ENCODE measurements around the gene CDCA7L.

The CDCA7L gene

GRCh38 chr7:21965291-21965690 lies 19.6 kb upstream of the CDCA7L start:
- no peaks in the 10 kb centered on the region for H3K4me1 ChIP-seq (ENCODE audit: control insufficient read depth, low read depth, low read length)
- H3K36me3 ChIP-seq (ENCODE audit: control insufficient read depth, low read depth, low read length) = no peaks in the 10 kb centered on the region
- H3K27ac ChIP-seq (ENCODE audit: low read length) = no peak overlapping the region
- H3K9me3 ChIP-seq (ENCODE audit: control insufficient read depth, low read depth, low read length) = no peaks in the 10 kb centered on the region
- no peak overlapping the region for H3K4me3 ChIP-seq (ENCODE audit: low read length)
- H3K9ac ChIP-seq (ENCODE audit: low read length) = no peak overlapping the region
- no peaks in the 10 kb centered on the region for H3K27me3 ChIP-seq (ENCODE audit: control insufficient read depth, insufficient read depth, low read length)

GRCh38 chr7:21962677-21963076 lies 17.0 kb upstream of the CDCA7L start:
- H3K9me3 ChIP-seq (ENCODE audit: control insufficient read depth, low read depth, low read length) = no peaks in the 10 kb centered on the region
- no peaks in the 10 kb centered on the region for H3K4me1 ChIP-seq (ENCODE audit: control insufficient read depth, low read depth, low read length)

GRCh38 chr7:21960922-21961321 lies 15.2 kb upstream of the CDCA7L start:
- H3K9ac ChIP-seq (ENCODE audit: low read length) = no peak overlapping the region
- no peaks in the 10 kb centered on the region for H3K9me3 ChIP-seq (ENCODE audit: control insufficient read depth, low read depth, low read length)
- no peaks in the 10 kb centered on the region for H3K36me3 ChIP-seq (ENCODE audit: control insufficient read depth, low read depth, low read length)
- H3K27me3 ChIP-seq (ENCODE audit: control insufficient read depth, insufficient read depth, low read length) = no peaks in the 10 kb centered on the region
- no peak overlapping the region for H3K27ac ChIP-seq (ENCODE audit: low read length)
- H3K4me3 ChIP-seq (ENCODE audit: low read length) = no peak overlapping the region
- H3K4me1 ChIP-seq (ENCODE audit: control insufficient read depth, low read depth, low read length) = no peaks in the 10 kb centered on the region

More at GRCh38 chr7:21962677-21963076, 17.0 kb upstream of the CDCA7L start:
- H3K27me3 ChIP-seq (ENCODE audit: control insufficient read depth, insufficient read depth, low read length) = no peaks in the 10 kb centered on the region
- H3K36me3 ChIP-seq (ENCODE audit: control insufficient read depth, low read depth, low read length) = no peaks in the 10 kb centered on the region
- no peak overlapping the region for H3K4me3 ChIP-seq (ENCODE audit: low read length)
- no peak overlapping the region for H3K27ac ChIP-seq (ENCODE audit: low read length)
- no peak overlapping the region for H3K9ac ChIP-seq (ENCODE audit: low read length)

GRCh38 chr7:21959387-21959776 lies 13.7 kb upstream of the CDCA7L start:
- Histone ChIP-seq H3K27me3 (ENCODE audit: control insufficient read depth, insufficient read depth, low read length) (no peaks in the 10 kb centered on the region), H3K9ac (ENCODE audit: low read length) (no peak overlapping the region), H3K9me3 (ENCODE audit: control insufficient read depth, low read depth, low read length) (no peaks in the 10 kb centered on the region), H3K36me3 (ENCODE audit: control insufficient read depth, low read depth, low read length) (no peaks in the 10 kb centered on the region), H3K4me1 (ENCODE audit: control insufficient read depth, low read depth, low read length) (no peaks in the 10 kb centered on the region), H3K27ac (ENCODE audit: low read length) (no peak overlapping the region), H3K4me3 (ENCODE audit: low read length) (no peak overlapping the region)

GRCh38 chr7:21953781-21954180 lies 8.1 kb upstream of the CDCA7L start:
- Histone ChIP-seq H3K9me3 (ENCODE audit: control insufficient read depth, low read depth, low read length) (no peaks in the 10 kb centered on the region), H3K9ac (ENCODE audit: low read length) (no peak overlapping the region), H3K36me3 (ENCODE audit: control insufficient read depth, low read depth, low read length) (no peaks in the 10 kb centered on the region), H3K27ac (ENCODE audit: low read length) (no peak overlapping the region), H3K4me3 (ENCODE audit: low read length) (no peak overlapping the region), H3K27me3 (ENCODE audit: control insufficient read depth, insufficient read depth, low read length) (no peaks in the 10 kb centered on the region), H3K4me1 (ENCODE audit: control insufficient read depth, low read depth, low read length) (no peaks in the 10 kb centered on the region)

- Histone ChIP-seq H3K4me3 (ENCODE audit: low read length) (no peak overlapping the region), H3K27me3 (ENCODE audit: control insufficient read depth, insufficient read depth, low read length) (no peaks in the 10 kb centered on the region), H3K9me3 (ENCODE audit: control insufficient read depth, low read depth, low read length) (no peaks in the 10 kb centered on the region)
Measured at GRCh38 chr7:21948887-21949540, 3.3 kb upstream of the CDCA7L start.

GRCh38 chr7:21948364-21948763 lies 2.7 kb upstream of the CDCA7L start:
- no peak overlapping the region for H3K9ac ChIP-seq (ENCODE audit: low read length)
- no peak overlapping the region for H3K27ac ChIP-seq (ENCODE audit: low read length)
- no peak overlapping the region for H3K4me3 ChIP-seq (ENCODE audit: low read length)
- H3K9me3 ChIP-seq (ENCODE audit: control insufficient read depth, low read depth, low read length) = no peaks in the 10 kb centered on the region
- H3K27me3 ChIP-seq (ENCODE audit: control insufficient read depth, insufficient read depth, low read length) = no peaks in the 10 kb centered on the region
- peaks cover 10% of the 10 kb centered on the region for H3K4me1 ChIP-seq (ENCODE audit: control insufficient read depth, low read depth, low read length)
- H3K36me3 ChIP-seq (ENCODE audit: control insufficient read depth, low read depth, low read length) = no peaks in the 10 kb centered on the region

More at GRCh38 chr7:21948887-21949540, 3.3 kb upstream of the CDCA7L start:
- H3K27ac ChIP-seq (ENCODE audit: low read length) = no peak overlapping the region
- peaks cover 4% of the 10 kb centered on the region for H3K4me1 ChIP-seq (ENCODE audit: control insufficient read depth, low read depth, low read length)
- no peak overlapping the region for H3K9ac ChIP-seq (ENCODE audit: low read length)
- H3K36me3 ChIP-seq (ENCODE audit: control insufficient read depth, low read depth, low read length) = no peaks in the 10 kb centered on the region

- Histone ChIP-seq H3K27me3 (ENCODE audit: control insufficient read depth, insufficient read depth, low read length) (no peaks in the 10 kb centered on the region), H3K4me3 (ENCODE audit: low read length) (no peak overlapping the region), H3K9ac (ENCODE audit: low read length) (no peak overlapping the region), H3K36me3 (ENCODE audit: control insufficient read depth, low read depth, low read length) (no peaks in the 10 kb centered on the region), H3K27ac (ENCODE audit: low read length) (no peak overlapping the region), H3K4me1 (ENCODE audit: control insufficient read depth, low read depth, low read length) (peaks cover 14% of the 10 kb centered on the region), H3K9me3 (ENCODE audit: control insufficient read depth, low read depth, low read length) (no peaks in the 10 kb centered on the region)
Measured at GRCh38 chr7:21947946-21948345, 2.2 kb upstream of the CDCA7L start.

- peaks cover 21% of the 10 kb centered on the region for H3K4me1 ChIP-seq (ENCODE audit: control insufficient read depth, low read depth, low read length)
Measured at GRCh38 chr7:21947056-21947455, 1.4 kb upstream of the CDCA7L start.

GRCh38 chr7:21946222-21946709 lies 567 bp upstream of the CDCA7L start:
- peak overlapping the region; percentile 96 for H3K9ac ChIP-seq (ENCODE audit: low read length)
- H3K4me3 ChIP-seq (ENCODE audit: low read length) = peak overlapping the region; percentile 99
- H3K27ac ChIP-seq (ENCODE audit: low read length) = peak overlapping the region; percentile 67
- H3K36me3 ChIP-seq (ENCODE audit: control insufficient read depth, low read depth, low read length) = no peaks in the 10 kb centered on the region
- peaks cover 27% of the 10 kb centered on the region for H3K4me1 ChIP-seq (ENCODE audit: control insufficient read depth, low read depth, low read length)
- no peaks in the 10 kb centered on the region for H3K9me3 ChIP-seq (ENCODE audit: control insufficient read depth, low read depth, low read length)
- no peaks in the 10 kb centered on the region for H3K27me3 ChIP-seq (ENCODE audit: control insufficient read depth, insufficient read depth, low read length)

More at GRCh38 chr7:21947056-21947455, 1.4 kb upstream of the CDCA7L start:
- Histone ChIP-seq H3K27ac (ENCODE audit: low read length) (no peak overlapping the region), H3K9ac (ENCODE audit: low read length) (no peak overlapping the region), H3K4me3 (ENCODE audit: low read length) (no peak overlapping the region), H3K27me3 (ENCODE audit: control insufficient read depth, insufficient read depth, low read length) (no peaks in the 10 kb centered on the region), H3K9me3 (ENCODE audit: control insufficient read depth, low read depth, low read length) (no peaks in the 10 kb centered on the region), H3K36me3 (ENCODE audit: control insufficient read depth, low read depth, low read length) (no peaks in the 10 kb centered on the region)

- Histone ChIP-seq H3K9ac (ENCODE audit: low read length) (peak overlapping the region; percentile 96), H3K4me3 (ENCODE audit: low read length) (peak overlapping the region; percentile 99), H3K4me1 (ENCODE audit: control insufficient read depth, low read depth, low read length) (peaks cover 29% of the 10 kb centered on the region), H3K36me3 (ENCODE audit: control insufficient read depth, low read depth, low read length) (no peaks in the 10 kb centered on the region), H3K9me3 (ENCODE audit: control insufficient read depth, low read depth, low read length) (no peaks in the 10 kb centered on the region), H3K27me3 (ENCODE audit: control insufficient read depth, insufficient read depth, low read length) (no peaks in the 10 kb centered on the region), H3K27ac (ENCODE audit: low read length) (peak overlapping the region; percentile 67)
Measured at GRCh38 chr7:21944616-21945453, 864 bp downstream of the CDCA7L start.

Data from iPS-18a (cell line).